Progenitor cell of endocrine pancreas (in vitro differentiated cells): ENCODE results near the gene FBXW8. TPM values are rescaled to one million over a fixed set of nuclear protein-coding genes. Genes with fewer than 3 reads are reported as not detected.

Source experiments
- DNase-seq: peaks from one replicate; pipeline ENCODE4 v3.0.0; 2021; ENCODE audit warnings: low spot score; ENCODE audit not compliant: unreplicated experiment
- H3K27ac Mint-ChIP-seq: 2 replicates; pipeline ENCODE4 v1.8.0; 2021; ENCODE audit warnings: mild to moderate bottlenecking, moderate library complexity, mixed read lengths
- H3K27me3 Mint-ChIP-seq: 2 replicates; pipeline ENCODE4 v1.8.0; 2021; ENCODE audit warnings: mixed read lengths
- H3K36me3 Mint-ChIP-seq: 2 replicates; pipeline ENCODE4 v1.8.0; 2022; ENCODE audit warnings: mixed read lengths; ENCODE audit not compliant: insufficient read depth
- H3K4me1 Mint-ChIP-seq: 2 replicates; pipeline ENCODE4 v1.8.0; 2021; ENCODE audit warnings: low read depth, mixed read lengths
- H3K4me3 Mint-ChIP-seq: 2 replicates; pipeline ENCODE4 v1.8.0; 2021; ENCODE audit warnings: low read depth, mild to moderate bottlenecking, moderate library complexity, mixed read lengths
- H3K9me3 Mint-ChIP-seq: 2 replicates; pipeline ENCODE4 v1.8.0; 2021; ENCODE audit warnings: low read depth, mixed read lengths
- CTCF ChIP-seq: fragments of 200-600 bp; sonication (generic); IDR thresholded peaks from one replicate; pipeline ENCODE4 v1.5.0; 2021; ENCODE audit warnings: antibody characterized with exemption, mild to moderate bottlenecking; ENCODE audit not compliant: unreplicated experiment
- total RNA-seq: library from RNA; stranded (reverse); gene quantifications from 2 replicates; pipeline ENCODE4 v1.2.1, GENCODE V29; 2021

The FBXW8 gene
- total RNA-seq, 1 donor from 2014 or later, result 32.6 TPM

GRCh38 chr12:116975779-116976393 lies 65.1 kb downstream of the FBXW8 start:
- DNase-seq, result no peak
- H3K27ac Mint-ChIP-seq, result no peak overlapping the region
- H3K9me3 Mint-ChIP-seq, result no peaks in the 10 kb centered on the region
- H3K36me3 Mint-ChIP-seq, result peaks cover 13% of the 10 kb centered on the region
- H3K4me3 Mint-ChIP-seq, result no peak overlapping the region
- H3K27me3 Mint-ChIP-seq, result no peaks in the 10 kb centered on the region
- TF ChIP-seq CTCF, result no peak
- H3K4me1 Mint-ChIP-seq, result peaks cover 6% of the 10 kb centered on the region

DNA sequence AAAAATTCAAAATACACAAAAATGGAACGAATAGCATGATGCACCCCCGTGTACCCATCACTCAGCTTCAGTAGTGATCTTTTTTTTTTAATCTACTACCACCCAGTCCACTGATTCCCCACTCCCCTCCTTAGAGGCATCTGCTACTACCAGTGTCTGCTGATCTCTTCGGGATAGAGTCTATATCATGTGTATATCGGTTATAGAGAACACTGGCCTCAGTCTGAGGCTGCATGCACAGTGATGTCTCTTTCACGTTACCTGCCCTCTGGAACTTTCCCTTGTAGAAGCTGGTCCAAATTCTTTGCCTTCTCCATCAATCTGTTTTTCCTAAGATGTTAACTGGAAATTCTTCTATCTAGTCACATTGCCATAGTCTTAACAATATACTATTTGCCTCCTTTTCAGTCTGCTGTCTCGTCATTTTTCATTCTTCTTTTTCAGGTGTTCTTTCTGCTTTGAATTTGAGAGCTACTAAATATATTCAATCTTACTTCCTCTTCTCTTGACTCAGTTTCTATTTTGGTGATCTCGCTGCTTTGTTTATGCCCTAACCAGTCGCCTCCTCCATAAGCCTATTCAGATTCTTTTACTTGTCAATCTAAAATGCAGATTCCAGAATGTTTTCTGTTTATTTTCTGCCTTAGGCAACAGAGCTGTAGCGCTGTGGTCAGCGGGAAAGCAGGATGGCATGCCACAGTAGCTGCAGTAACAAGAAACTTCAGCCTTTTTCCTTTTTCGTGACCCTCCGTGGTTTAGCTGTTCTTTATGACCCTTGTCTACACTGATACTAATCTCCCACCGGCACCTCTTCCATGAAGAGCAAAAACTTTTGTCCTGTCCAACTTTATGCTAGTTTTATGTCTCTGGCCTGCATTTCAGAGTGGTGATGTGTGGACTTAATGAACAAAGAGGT lies 67.0 kb downstream of the FBXW8 start:
- peaks cover 9% of the 10 kb centered on the region for H3K36me3 Mint-ChIP-seq
- no peaks in the 10 kb centered on the region for H3K27me3 Mint-ChIP-seq
- no peaks in the 10 kb centered on the region for H3K4me1 Mint-ChIP-seq
- no peaks in the 10 kb centered on the region for H3K9me3 Mint-ChIP-seq
- H3K4me3 Mint-ChIP-seq, result no peak overlapping the region
- H3K27ac Mint-ChIP-seq, result no peak overlapping the region
- no peak for TF ChIP-seq CTCF
- no peak for DNase-seq

DNA sequence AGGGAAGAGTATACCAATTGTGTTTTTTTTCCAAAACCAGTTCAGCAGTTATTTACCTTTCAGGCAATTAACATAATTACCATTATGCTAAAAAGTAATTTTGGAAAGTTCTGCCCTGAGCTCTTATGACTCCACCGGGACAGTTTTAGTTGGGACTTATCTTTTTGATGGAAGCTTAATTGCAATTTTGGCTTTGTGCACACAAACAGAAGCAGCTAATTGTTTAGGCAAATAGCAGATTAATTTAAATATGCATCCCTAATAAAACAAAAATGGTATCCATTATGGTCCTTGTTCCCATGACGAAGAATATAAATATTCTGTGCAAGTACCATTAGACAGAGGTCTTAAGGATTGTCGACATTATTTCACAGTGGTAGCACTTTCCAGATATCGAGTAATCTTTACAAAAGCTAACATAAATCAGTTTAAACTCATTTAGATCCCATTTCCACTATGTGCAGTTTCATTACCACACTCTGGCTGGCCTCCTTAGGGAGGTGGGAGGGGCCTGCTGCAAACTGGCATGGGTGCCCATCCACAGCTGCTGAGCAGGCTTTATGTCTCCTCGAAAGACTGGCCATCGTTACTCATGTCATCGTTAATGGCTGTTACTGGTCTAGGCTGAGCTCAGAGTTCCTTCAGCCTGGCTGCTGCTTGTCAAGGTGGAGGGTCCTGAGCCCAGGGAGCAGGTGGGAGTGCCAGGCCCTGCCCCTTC lies 68.2 kb downstream of the FBXW8 start:
- no peak for DNase-seq
- TF ChIP-seq CTCF, result no peak
- Mint-ChIP-seq H3K9me3 (no peaks in the 10 kb centered on the region), H3K27ac (no peak overlapping the region), H3K27me3 (no peaks in the 10 kb centered on the region), H3K4me3 (no peak overlapping the region), H3K4me1 (no peaks in the 10 kb centered on the region), H3K36me3 (peaks cover 1% of the 10 kb centered on the region)

- H3K4me1 Mint-ChIP-seq, result no peaks in the 10 kb centered on the region
- TF ChIP-seq CTCF, result no peak
- H3K36me3 Mint-ChIP-seq, result no peaks in the 10 kb centered on the region
- H3K27me3 Mint-ChIP-seq, result no peaks in the 10 kb centered on the region
- H3K27ac Mint-ChIP-seq, result no peak overlapping the region
- no peak overlapping the region for H3K4me3 Mint-ChIP-seq
- no peaks in the 10 kb centered on the region for H3K9me3 Mint-ChIP-seq
- DNase-seq, result no peak
These were observed 69.3 kb downstream of the FBXW8 start for GRCh38 chr12:116980083-116980482.

GRCh38 chr12:116982791-116983411 lies 72.2 kb downstream of the FBXW8 start:
- no peak overlapping the region for H3K4me3 Mint-ChIP-seq
- no peak for DNase-seq
- H3K27ac Mint-ChIP-seq, result no peak overlapping the region
- TF ChIP-seq CTCF, result no peak
- H3K36me3 Mint-ChIP-seq, result peaks cover 12% of the 10 kb centered on the region
- H3K27me3 Mint-ChIP-seq, result no peaks in the 10 kb centered on the region
- no peaks in the 10 kb centered on the region for H3K9me3 Mint-ChIP-seq
- no peaks in the 10 kb centered on the region for H3K4me1 Mint-ChIP-seq
